Esophagus muscularis mucosa (tissue), 3 donors: ENCODE measurements around the gene GRK5.

ENCODE experiments used
- POLR2A ChIP-seq: fragments of 450-650 bp; IDR thresholded peaks from one replicate; pipeline ENCODE4 v1.6.1; 2017; ENCODE audit warnings: antibody characterized with exemption, moderate library complexity, mild to moderate bottlenecking, low read depth
- POLR2AphosphoS5 ChIP-seq, 2 donors: sonication (generic); formaldehyde crosslinking; IDR thresholded peaks; one replicate each; pipeline ENCODE4 v1.6.1; 2017; ENCODE audit warnings: antibody characterized with exemption in 2 of 2
- TF ChIP-seq, protein P1 (sequence below), 3 experiments: fragments of 200-600 bp in 2 of 3; fragments of 450-650 bp in 1 of 3; sonication (generic) in 2 of 3; IDR thresholded peaks; one replicate each; pipeline ENCODE4 v1.5.1; 2017 to 2019; ENCODE audit warnings: antibody characterized with exemption in 3 of 3, mild to moderate bottlenecking in 2 of 3, moderate library complexity in 1 of 3

DNA sequence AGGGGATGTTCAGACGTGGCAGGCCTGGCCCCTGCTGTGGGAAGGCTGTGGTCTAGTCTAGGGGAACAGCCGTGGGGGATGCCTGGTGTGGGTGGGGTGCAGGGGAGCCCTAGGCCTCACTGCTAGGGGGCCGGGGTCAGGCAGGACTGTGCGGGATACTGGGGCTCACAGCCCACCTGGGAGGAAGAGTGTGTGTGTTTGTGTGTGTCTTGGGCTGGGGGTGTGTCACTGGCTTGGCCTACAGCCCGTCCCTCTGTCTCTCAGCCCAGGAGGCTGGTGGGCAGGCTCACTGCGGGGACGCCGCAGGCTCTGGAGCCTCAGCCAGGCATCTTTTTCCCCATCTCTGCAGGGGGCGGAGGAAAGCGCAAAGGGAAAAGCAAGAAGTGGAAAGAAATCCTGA lies 118.8 kb downstream of the GRK5 start:
- TF ChIP-seq, protein P1, sequence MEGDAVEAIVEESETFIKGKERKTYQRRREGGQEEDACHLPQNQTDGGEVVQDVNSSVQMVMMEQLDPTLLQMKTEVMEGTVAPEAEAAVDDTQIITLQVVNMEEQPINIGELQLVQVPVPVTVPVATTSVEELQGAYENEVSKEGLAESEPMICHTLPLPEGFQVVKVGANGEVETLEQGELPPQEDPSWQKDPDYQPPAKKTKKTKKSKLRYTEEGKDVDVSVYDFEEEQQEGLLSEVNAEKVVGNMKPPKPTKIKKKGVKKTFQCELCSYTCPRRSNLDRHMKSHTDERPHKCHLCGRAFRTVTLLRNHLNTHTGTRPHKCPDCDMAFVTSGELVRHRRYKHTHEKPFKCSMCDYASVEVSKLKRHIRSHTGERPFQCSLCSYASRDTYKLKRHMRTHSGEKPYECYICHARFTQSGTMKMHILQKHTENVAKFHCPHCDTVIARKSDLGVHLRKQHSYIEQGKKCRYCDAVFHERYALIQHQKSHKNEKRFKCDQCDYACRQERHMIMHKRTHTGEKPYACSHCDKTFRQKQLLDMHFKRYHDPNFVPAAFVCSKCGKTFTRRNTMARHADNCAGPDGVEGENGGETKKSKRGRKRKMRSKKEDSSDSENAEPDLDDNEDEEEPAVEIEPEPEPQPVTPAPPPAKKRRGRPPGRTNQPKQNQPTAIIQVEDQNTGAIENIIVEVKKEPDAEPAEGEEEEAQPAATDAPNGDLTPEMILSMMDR (IDR thresholded peaks at IDR 0.05): no peak
- no peak for TF ChIP-seq POLR2A
- TF ChIP-seq POLR2AphosphoS5 (IDR thresholded peaks at IDR 0.05): no peak
